B cell (primary cell): ENCODE results near the gene COL11A2. TPM values are rescaled to one million over a fixed set of nuclear protein-coding genes. Genes with fewer than 3 reads are reported as not detected.
A peak's percentile ranks its signal among the peaks of the same experiment; 100 is the strongest.

Experiments used
- ATAC-seq: fragments of 200-7000 bp; cut with Tn5 transposase; one replicate; pipeline ENCODE4 v1.10.0; 2021; ENCODE audit warnings: low read depth, mild to moderate bottlenecking, moderate number of reproducible peaks, moderate library complexity
- CTCF ChIA-PET: fragments of 350-600 bp; sonication (Branson Sonifier 250); formaldehyde crosslinking; loops from one replicate; lab custom pipeline; 2021; ENCODE audit warnings: antibody characterized with exemption, inconsistent platforms; lab: Charles Lee
- POLR2A ChIA-PET: fragments of 350-600 bp; sonication (Branson Sonifier 250); formaldehyde crosslinking; loops from one replicate; lab custom pipeline; 2021; ENCODE audit warnings: antibody characterized with exemption; lab: Charles Lee
- DNase-seq: peaks from one replicate; pipeline ENCODE4 v3.0.0; 2013
- H2AFZ ChIP-seq: 2 replicates; pipeline ENCODE4 v1.6.1; 2012; ENCODE audit warnings: mild to moderate bottlenecking, low read depth, low read length; ENCODE audit not compliant: insufficient read depth, poor library complexity, severe bottlenecking
- H3K27ac ChIP-seq, 2 donors: 1 replicate in 1 of 2; 2 replicates in 1 of 2; pipeline ENCODE4 v1.5.1; 2012 to 2013; ENCODE audit warnings: low read length in 2 of 2, mild to moderate bottlenecking in 2 of 2, moderate library complexity in 1 of 2
- H3K27me3 ChIP-seq, 4 experiments: fragments of 200-600 bp in 1 of 4; sonication (generic) in 1 of 4; replicated peaks in 1 of 4; 1 replicate in 2 of 4; 2 replicates in 2 of 4; pipeline versions ENCODE4 v1.6.1 to v1.7.0; 2013 to 2016; ENCODE audit warnings: low read length in 3 of 4, mild to moderate bottlenecking in 2 of 4, mixed read lengths in 1 of 4, moderate library complexity in 1 of 4; ENCODE audit not compliant: insufficient read depth in 4 of 4, control insufficient read depth in 3 of 4; ENCODE audit errors: control extremely low read depth in 1 of 4
- H3K36me3 ChIP-seq, 2 experiments: replicated peaks in 1 of 2; 1 replicate in 1 of 2; 2 replicates in 1 of 2; pipeline versions ENCODE4 v1.6.1 to v1.7.1; 2013; ENCODE audit warnings: low read length in 1 of 2; ENCODE audit not compliant: insufficient read depth in 2 of 2, control insufficient read depth in 1 of 2; ENCODE audit errors: control extremely low read depth in 1 of 2, extremely low read depth in 1 of 2
- H3K4me1 ChIP-seq, 2 donors: fragments of 200-600 bp in 1 of 2; sonication (generic) in 1 of 2; 1 replicate in 1 of 2; 2 replicates in 1 of 2; pipeline versions ENCODE4 v1.5.1 to v1.6.1; 2013 to 2017; ENCODE audit warnings: low read length in 2 of 2; ENCODE audit not compliant: control insufficient read depth in 2 of 2, insufficient read depth in 2 of 2
- H3K4me2 ChIP-seq: replicated peaks from 2 replicates; pipeline ENCODE3; 2012; ENCODE audit warnings: mild to moderate bottlenecking, low read depth, low read length; ENCODE audit not compliant: poor library complexity, severe bottlenecking
- H3K4me3 ChIP-seq, 5 experiments: fragments of 200-600 bp in 1 of 5; sonication (generic) in 1 of 5; 1 replicate in 3 of 5; 2 replicates in 2 of 5; pipeline versions ENCODE4 v1.5.1 to v1.7.0; 2011 to 2016; ENCODE audit warnings: low read length in 4 of 5, mild to moderate bottlenecking in 4 of 5, low read depth in 2 of 5, control low read depth in 1 of 5, moderate library complexity in 1 of 5; ENCODE audit not compliant: insufficient read depth in 1 of 5; ENCODE audit errors: control extremely low read depth in 1 of 5, extremely low read depth in 1 of 5
- H3K79me2 ChIP-seq: fragments of 200-600 bp; sonication (generic); one replicate; pipeline ENCODE4 v1.6.0; 2016; ENCODE audit warnings: low read length; ENCODE audit not compliant: control insufficient read depth, insufficient read depth
- H3K9ac ChIP-seq: fragments of 200-600 bp; sonication (generic); 2 replicates; pipeline ENCODE4 v1.6.1; 2017; ENCODE audit warnings: mild to moderate bottlenecking, low read length, moderate library complexity
- H3K9me3 ChIP-seq, 3 donors: one replicate each; pipeline versions ENCODE4 v1.6.1 to v1.7.1; 2013; ENCODE audit warnings: low read length in 2 of 3; ENCODE audit not compliant: control insufficient read depth in 2 of 3, insufficient read depth in 1 of 3; ENCODE audit errors: control extremely low read depth in 1 of 3
- H4K20me1 ChIP-seq: 2 replicates; pipeline ENCODE4 v1.6.0; 2012; ENCODE audit warnings: mild to moderate bottlenecking, low read length; ENCODE audit not compliant: insufficient read depth, control insufficient read depth, poor library complexity, severe bottlenecking
- H3K27ac Mint-ChIP-seq: one replicate; pipeline ENCODE4 v1.8.0; 2021; ENCODE audit warnings: mixed read lengths
- H3K27me3 Mint-ChIP-seq: one replicate; pipeline ENCODE4 v1.8.0; 2021; ENCODE audit warnings: mixed read lengths
- H3K4me1 Mint-ChIP-seq: one replicate; pipeline ENCODE4 v1.8.0; 2021; ENCODE audit warnings: mixed read lengths
- H3K4me3 Mint-ChIP-seq: one replicate; pipeline ENCODE4 v1.8.0; 2021; ENCODE audit warnings: mixed read lengths
- H3K9me3 Mint-ChIP-seq: one replicate; pipeline ENCODE4 v1.8.0; 2022; ENCODE audit warnings: mixed read lengths; ENCODE audit not compliant: insufficient read depth
- CTCF ChIP-seq: fragments of 200-600 bp; IDR thresholded peaks from one replicate; pipeline ENCODE4 v1.8.0; 2022; ENCODE audit warnings: antibody characterized with exemption, mild to moderate bottlenecking
- EZH2 ChIP-seq: IDR thresholded peaks from 2 replicates; pipeline ENCODE4 v1.6.1; 2012; ENCODE audit warnings: borderline replicate concordance, low read depth, mild to moderate bottlenecking, moderate library complexity, low read length; ENCODE audit not compliant: insufficient read depth, poor library complexity, severe bottlenecking
- WGBS: methylation state at CpG from one replicate; pipeline ENCODE4 v1.1.5; 2013; ENCODE audit warnings: missing lambda C conversion rate; ENCODE audit not compliant: insufficient coverage; 5-methylcytosine and 5-hydroxymethylcytosine counted together
- intact Hi-C: fragments of 100-400 bp; cut with micrococcal nuclease; formaldehyde crosslinking; loops from one replicate; pipeline ENCODE4 v1.10.0; 2022
- polyA plus RNA-seq: library from polyadenylated mRNA; depleted of rRNA; stranded (reverse); fragments of >200 nt; gene quantifications from 2 replicates; pipeline ENCODE4 v1.2.3, GENCODE V29; 2012
- total RNA-seq, 2 donors: library from RNA; stranded (reverse); fragments of 120-200 nt in 1 of 2; gene quantifications; 1 replicate in 1 of 2; 2 replicates in 1 of 2; pipeline versions ENCODE4 v1.2.3 to v1.2.4, GENCODE V29; 2013 to 2022

COL11A2 gene
- total and polyA plus RNA-seq, 2 donors (not counting 1 experiment from before 2014, with no cell fraction given) = 0.39 to 0.82 TPM

GRCh38 chr6:33160728-33161344, 31.4 kb downstream of the COL11A2 start:
- peak overlapping the region; percentile 66 for H3K9ac ChIP-seq
- no peaks in the 10 kb centered on the region for H3K36me3 ChIP-seq
- H3K79me2 ChIP-seq = no peaks in the 10 kb centered on the region
- TF ChIP-seq CTCF (no peak), EZH2 (no peak)
- H3K9me3 ChIP-seq = no peaks in the 10 kb centered on the region
- no peaks in the 10 kb centered on the region for H4K20me1 ChIP-seq
- DNase-seq = no peak
- no peak for ATAC-seq
- 78% methylated on average over 12 of the region's 13 CpGs for WGBS
- H3K4me3 ChIP-seq = no peak overlapping the region
- H3K27ac ChIP-seq = no peak overlapping the region
- POLR2A ChIA-PET = interaction anchor here (1.4 to 1.5 kb wide), 2 partner anchors 87 to 88 kb away, joined by 3 to 5 read pairs; no protein-coding TSS in a partner anchor
- peaks cover 0 to 3% (median 0%) of the 10 kb centered on the region in 4 experiments for H3K27me3 ChIP-seq
- H3K4me2 ChIP-seq = peak overlapping the region; percentile 91
- peaks cover 13% of the 10 kb centered on the region for H3K27me3 Mint-ChIP-seq
- H2AFZ ChIP-seq = peak overlapping the region; percentile 87
- H3K4me3 Mint-ChIP-seq = peak overlapping the region; percentile 95
- CTCF ChIA-PET = interaction anchor here (0.6 to 4.5 kb wide), 17 partner anchors 10 to 162 kb away, joined by 3 to 80 read pairs (median 4); partner anchors contain the start of gene RING1
- intact Hi-C loops = loop anchor here (1.0 kb wide), 2 partner anchors 36 to 87 kb away; no protein-coding TSS in a partner anchor
- no peak overlapping the region for H3K27ac Mint-ChIP-seq
- H3K4me1 Mint-ChIP-seq = peaks cover 17% of the 10 kb centered on the region
- no peaks in the 10 kb centered on the region for H3K9me3 Mint-ChIP-seq
- peaks cover 7 to 18% of the 10 kb centered on the region in 2 donors for H3K4me1 ChIP-seq

- H3K36me3 ChIP-seq = no peaks in the 10 kb centered on the region
- no peak overlapping the region for H3K9ac ChIP-seq
- H3K4me3 ChIP-seq = no peak overlapping the region
- H3K4me1 ChIP-seq = peaks cover 7 to 18% of the 10 kb centered on the region in 2 donors
- Mint-ChIP-seq H3K4me1 (peaks cover 17% of the 10 kb centered on the region), H3K9me3 (no peaks in the 10 kb centered on the region), H3K27me3 (peaks cover 9% of the 10 kb centered on the region), H3K4me3 (no peak overlapping the region), H3K27ac (no peak overlapping the region)
- intact Hi-C loops = no loop called here
- no peak overlapping the region for H3K27ac ChIP-seq
- DNase-seq = no peak
- ATAC-seq = no peak
- H2AFZ ChIP-seq = no peak overlapping the region
- H3K27me3 ChIP-seq = peaks cover 0 to 3% (median 0%) of the 10 kb centered on the region in 4 experiments
- TF ChIP-seq CTCF (no peak), EZH2 (no peak)
- no peaks in the 10 kb centered on the region for H3K79me2 ChIP-seq
- H3K9me3 ChIP-seq = no peaks in the 10 kb centered on the region
- ChIA-PET POLR2A (no interaction called here), CTCF (interaction anchor here (1.2 to 4.5 kb wide), 4 partner anchors 38 to 95 kb away, joined by 3 to 80 read pairs (median 6); partner anchors contain the start of gene RING1)
- H4K20me1 ChIP-seq = no peaks in the 10 kb centered on the region
- 85% methylated on average over 11 of the region's 11 CpGs for WGBS
- H3K4me2 ChIP-seq = no peak overlapping the region
Observed at GRCh38 chr6:33160096-33160495, 32.2 kb downstream of the COL11A2 start.
